ENCODE data around the gene SLC22A23.

DNA sequence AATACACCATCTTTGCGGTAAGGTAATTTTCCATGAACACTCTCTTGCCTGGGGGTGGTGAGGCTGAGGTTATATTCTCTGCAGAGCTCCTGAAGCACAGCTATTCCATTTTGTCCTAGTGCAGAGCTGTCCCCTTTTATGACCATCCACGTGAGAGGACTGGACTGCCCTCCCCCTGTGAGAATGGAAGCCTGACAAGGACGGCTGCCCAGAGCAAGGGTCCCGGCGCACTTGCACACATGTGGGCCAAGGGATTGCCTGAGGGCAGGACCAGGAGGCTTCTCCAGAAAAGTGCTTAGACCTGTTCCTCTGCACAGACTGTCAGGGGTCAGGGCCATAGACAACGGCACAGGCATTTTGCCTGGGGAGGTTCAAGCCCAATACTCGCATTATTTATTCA lies 48.2 kb downstream of the SLC22A23 start:
- TF ChIP-seq EZH2 (IDR thresholded peaks at IDR 0.05; ENCODE audit: low read length, unreplicated experiment) (no peak), CTCF (conservative IDR thresholded peaks at IDR 0.05; ENCODE audit: low read depth, low read length) (no peak)

Measured in PC-3 (cell line).